ENCODE data around the gene MYO3B.

MYO3B gene

DNA sequence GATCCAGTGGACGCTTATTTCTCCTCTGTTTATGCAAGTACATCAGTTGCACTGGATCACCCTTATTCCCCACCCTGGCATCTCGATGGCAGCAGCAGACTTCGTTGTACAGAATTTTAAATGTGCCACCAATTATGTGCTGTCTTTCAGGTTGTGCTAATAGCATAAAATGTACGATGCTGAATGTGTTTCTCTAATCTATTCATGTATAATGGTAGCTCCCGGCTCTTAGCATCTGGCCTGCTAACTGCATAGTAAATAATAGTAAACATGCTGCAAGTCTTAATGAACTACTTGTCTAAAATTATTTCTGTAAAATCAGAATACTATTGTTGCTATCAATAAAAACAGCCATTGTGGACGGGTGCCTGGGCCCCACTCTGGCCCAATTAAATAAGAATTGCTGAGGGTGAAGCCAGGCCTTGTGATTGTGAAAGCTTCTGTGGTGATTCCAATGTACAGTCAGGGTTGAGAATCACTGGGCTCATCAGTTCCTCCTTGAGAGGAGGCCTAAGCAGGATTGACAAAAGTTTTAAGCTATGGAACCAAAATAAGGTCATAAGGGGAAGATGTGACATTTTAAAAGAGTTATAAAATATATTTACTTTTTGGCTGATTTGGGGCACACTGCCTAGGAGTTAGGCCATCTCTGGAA, 14.4 kb upstream of the MYO3B start:
- TF ChIP-seq EZH2phosphoT487 (IDR thresholded peaks at IDR 0.05; ENCODE audit: borderline replicate concordance, low read length): no peak
- TF ChIP-seq, protein P1, sequence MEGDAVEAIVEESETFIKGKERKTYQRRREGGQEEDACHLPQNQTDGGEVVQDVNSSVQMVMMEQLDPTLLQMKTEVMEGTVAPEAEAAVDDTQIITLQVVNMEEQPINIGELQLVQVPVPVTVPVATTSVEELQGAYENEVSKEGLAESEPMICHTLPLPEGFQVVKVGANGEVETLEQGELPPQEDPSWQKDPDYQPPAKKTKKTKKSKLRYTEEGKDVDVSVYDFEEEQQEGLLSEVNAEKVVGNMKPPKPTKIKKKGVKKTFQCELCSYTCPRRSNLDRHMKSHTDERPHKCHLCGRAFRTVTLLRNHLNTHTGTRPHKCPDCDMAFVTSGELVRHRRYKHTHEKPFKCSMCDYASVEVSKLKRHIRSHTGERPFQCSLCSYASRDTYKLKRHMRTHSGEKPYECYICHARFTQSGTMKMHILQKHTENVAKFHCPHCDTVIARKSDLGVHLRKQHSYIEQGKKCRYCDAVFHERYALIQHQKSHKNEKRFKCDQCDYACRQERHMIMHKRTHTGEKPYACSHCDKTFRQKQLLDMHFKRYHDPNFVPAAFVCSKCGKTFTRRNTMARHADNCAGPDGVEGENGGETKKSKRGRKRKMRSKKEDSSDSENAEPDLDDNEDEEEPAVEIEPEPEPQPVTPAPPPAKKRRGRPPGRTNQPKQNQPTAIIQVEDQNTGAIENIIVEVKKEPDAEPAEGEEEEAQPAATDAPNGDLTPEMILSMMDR (IDR thresholded peaks at IDR 0.05; ENCODE audit: low read depth, low read length, poor library complexity, severe bottlenecking): no peak
- H3K36me3 ChIP-seq (ENCODE audit: control insufficient read depth, low read length): no peaks in the 10 kb centered on the region
- H3K4me1 ChIP-seq (ENCODE audit: control insufficient read depth, low read length): peaks cover 16% of the 10 kb centered on the region
- H3K9me3 ChIP-seq (ENCODE audit: control insufficient read depth, insufficient read depth, low read length): no peaks in the 10 kb centered on the region
- no peaks in the 10 kb centered on the region for H3F3A ChIP-seq (ENCODE audit: control insufficient read depth, insufficient read depth)
- no peaks in the 10 kb centered on the region; the same call in 1 of the 2 replicates for H3K9me2 ChIP-seq (replicated peaks; ENCODE audit: control insufficient read depth, low read length)
- no peak overlapping the region for H3K4me2 ChIP-seq (ENCODE audit: low read length)
- H3K27ac ChIP-seq (ENCODE audit: low read depth, low read length): no peak overlapping the region
- no peaks in the 10 kb centered on the region for H3K27me3 ChIP-seq (ENCODE audit: control insufficient read depth, low read length)
- no peaks in the 10 kb centered on the region for H3K79me2 ChIP-seq (ENCODE audit: control insufficient read depth, low read length)
- H4K20me1 ChIP-seq (ENCODE audit: control insufficient read depth, insufficient read depth, low read depth, low read length): no peaks in the 10 kb centered on the region
- no peak overlapping the region for H3K4me3 ChIP-seq (ENCODE audit: low read length)

DNA sequence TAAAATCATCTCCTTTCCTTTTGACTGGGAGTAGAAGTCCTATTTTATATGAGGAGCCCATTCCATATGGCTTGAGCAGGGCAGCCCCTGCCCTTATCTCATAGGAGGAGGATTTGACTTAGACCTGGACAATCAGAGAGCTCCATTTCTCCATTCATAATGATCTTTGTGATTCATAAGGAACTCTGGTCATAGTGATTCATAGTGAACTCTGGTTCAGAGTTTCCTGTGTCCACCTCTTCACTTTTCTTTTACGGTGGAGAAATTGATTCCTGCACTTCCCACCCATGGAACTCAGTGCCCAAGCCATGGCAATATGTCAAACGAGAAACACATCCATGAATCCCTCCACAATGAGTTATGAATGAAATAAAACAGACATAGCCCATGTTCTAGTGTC, 12.8 kb upstream of the MYO3B start:
- Histone ChIP-seq H3K27me3 (ENCODE audit: control insufficient read depth, low read length) (no peaks in the 10 kb centered on the region), H3K4me1 (ENCODE audit: control insufficient read depth, low read length) (peaks cover 16% of the 10 kb centered on the region), H3K4me2 (ENCODE audit: low read length) (no peak overlapping the region), H3K9me2 (replicated peaks; ENCODE audit: control insufficient read depth, low read length) (no peaks in the 10 kb centered on the region; the same call in 1 of the 2 replicates), H3K4me3 (ENCODE audit: low read length) (no peak overlapping the region), H3K79me2 (ENCODE audit: control insufficient read depth, low read length) (no peaks in the 10 kb centered on the region), H3K36me3 (ENCODE audit: control insufficient read depth, low read length) (no peaks in the 10 kb centered on the region), H4K20me1 (ENCODE audit: control insufficient read depth, insufficient read depth, low read depth, low read length) (no peaks in the 10 kb centered on the region), H3K9me3 (ENCODE audit: control insufficient read depth, insufficient read depth, low read length) (no peaks in the 10 kb centered on the region), H3K27ac (ENCODE audit: low read depth, low read length) (no peak overlapping the region), H3F3A (ENCODE audit: control insufficient read depth, insufficient read depth) (no peaks in the 10 kb centered on the region)
- TF ChIP-seq, protein P1 (IDR thresholded peaks at IDR 0.05; ENCODE audit: low read depth, low read length, poor library complexity, severe bottlenecking): no peak
- no peak for TF ChIP-seq EZH2phosphoT487 (IDR thresholded peaks at IDR 0.05; ENCODE audit: borderline replicate concordance, low read length)

DNA sequence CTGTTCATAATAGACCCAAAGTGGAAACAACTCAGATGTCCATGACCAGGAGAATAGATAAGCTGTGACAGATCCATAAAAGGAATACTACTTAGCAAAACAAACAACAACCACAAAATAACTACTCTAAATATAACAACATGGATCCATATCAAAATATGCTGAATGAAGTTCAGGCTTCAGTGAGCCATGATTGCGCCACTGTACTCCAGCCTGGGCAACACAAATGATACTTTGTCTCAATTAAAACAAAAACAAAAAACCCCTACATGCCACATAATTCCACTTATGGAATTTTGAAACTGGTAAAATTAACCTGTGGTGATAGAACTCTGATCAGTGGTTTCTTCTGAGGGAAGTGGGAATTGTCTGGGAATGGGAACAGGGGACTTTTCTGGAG, 11.2 kb upstream of the MYO3B start:
- no peaks in the 10 kb centered on the region for H3K27me3 ChIP-seq (ENCODE audit: control insufficient read depth, low read length)
- H3K27ac ChIP-seq (ENCODE audit: low read depth, low read length): no peak overlapping the region
- H3K4me1 ChIP-seq (ENCODE audit: control insufficient read depth, low read length): peaks cover 2% of the 10 kb centered on the region
- no peaks in the 10 kb centered on the region; the same call in 1 of the 2 replicates for H3K9me2 ChIP-seq (replicated peaks; ENCODE audit: control insufficient read depth, low read length)
- no peaks in the 10 kb centered on the region for H3F3A ChIP-seq (ENCODE audit: control insufficient read depth, insufficient read depth)
- no peaks in the 10 kb centered on the region for H4K20me1 ChIP-seq (ENCODE audit: control insufficient read depth, insufficient read depth, low read depth, low read length)
- H3K36me3 ChIP-seq (ENCODE audit: control insufficient read depth, low read length): no peaks in the 10 kb centered on the region
- H3K4me3 ChIP-seq (ENCODE audit: low read length): no peak overlapping the region
- H3K9me3 ChIP-seq (ENCODE audit: control insufficient read depth, insufficient read depth, low read length): no peaks in the 10 kb centered on the region
- H3K79me2 ChIP-seq (ENCODE audit: control insufficient read depth, low read length): no peaks in the 10 kb centered on the region
- no peak for TF ChIP-seq EZH2phosphoT487 (IDR thresholded peaks at IDR 0.05; ENCODE audit: borderline replicate concordance, low read length)
- TF ChIP-seq, protein P1 (IDR thresholded peaks at IDR 0.05; ENCODE audit: low read depth, low read length, poor library complexity, severe bottlenecking): no peak
- no peak overlapping the region for H3K4me2 ChIP-seq (ENCODE audit: low read length)

Data from DOHH2 (cell line).